ENCODE data around the gene PROK1. TPM values are rescaled to one million over a fixed set of nuclear protein-coding genes. Genes with fewer than 3 reads are reported as not detected.

PROK1 gene
- total and polyA plus RNA-seq, 2 of the 13 experiments (the other 11 are each of a cell fraction or from before 2014, with no cell fraction given), result 0.07 TPM; not detected in 1

DNA sequence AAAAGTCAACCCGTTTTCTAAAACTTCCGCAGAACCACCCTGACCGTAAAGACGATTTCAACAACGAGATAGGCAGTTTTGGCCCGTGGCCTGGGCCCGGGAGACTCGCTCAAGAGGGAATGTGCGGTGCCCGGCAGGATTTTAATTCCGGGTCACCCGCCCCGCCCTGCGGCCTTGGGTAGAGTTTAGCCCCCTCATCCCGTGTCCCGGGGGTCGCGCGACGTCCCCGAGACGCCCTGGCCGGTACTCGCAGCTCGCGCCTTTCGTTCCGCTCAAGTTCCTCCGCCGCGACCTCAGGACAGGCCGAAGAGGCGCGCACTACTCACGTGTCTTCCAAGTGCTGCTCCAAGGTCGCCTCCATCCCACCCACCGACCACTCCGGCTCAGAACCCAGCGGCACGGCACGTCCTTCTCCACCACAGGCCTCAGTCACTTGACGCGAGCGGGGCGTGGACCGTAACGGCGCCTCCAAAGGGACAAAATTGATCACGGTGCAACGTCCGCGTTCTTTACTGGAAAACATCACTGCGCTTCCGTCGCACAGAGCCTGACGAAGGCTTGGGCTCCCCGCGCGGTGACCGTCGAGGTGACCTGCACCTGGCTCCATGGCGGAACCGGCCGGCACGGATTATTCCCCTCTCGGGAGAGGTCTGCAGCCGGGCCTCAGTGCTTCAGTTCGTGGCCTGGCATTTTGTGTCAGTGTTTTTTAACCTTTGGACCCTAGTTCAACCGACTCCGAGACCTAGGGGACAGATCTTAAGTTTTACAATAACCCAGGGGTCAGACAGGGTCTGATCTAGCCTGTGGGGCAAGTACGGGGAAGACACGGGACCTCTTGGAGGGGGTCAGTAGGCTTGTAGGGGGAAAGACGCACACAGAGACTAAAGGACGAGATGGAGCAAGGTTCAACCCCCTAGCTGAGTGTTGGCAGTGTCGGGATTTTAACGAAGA lies 43.4 kb upstream of the PROK1 start, which contains the start of gene LAMTOR5 (continued):
- TF ChIP-seq, protein P1, sequence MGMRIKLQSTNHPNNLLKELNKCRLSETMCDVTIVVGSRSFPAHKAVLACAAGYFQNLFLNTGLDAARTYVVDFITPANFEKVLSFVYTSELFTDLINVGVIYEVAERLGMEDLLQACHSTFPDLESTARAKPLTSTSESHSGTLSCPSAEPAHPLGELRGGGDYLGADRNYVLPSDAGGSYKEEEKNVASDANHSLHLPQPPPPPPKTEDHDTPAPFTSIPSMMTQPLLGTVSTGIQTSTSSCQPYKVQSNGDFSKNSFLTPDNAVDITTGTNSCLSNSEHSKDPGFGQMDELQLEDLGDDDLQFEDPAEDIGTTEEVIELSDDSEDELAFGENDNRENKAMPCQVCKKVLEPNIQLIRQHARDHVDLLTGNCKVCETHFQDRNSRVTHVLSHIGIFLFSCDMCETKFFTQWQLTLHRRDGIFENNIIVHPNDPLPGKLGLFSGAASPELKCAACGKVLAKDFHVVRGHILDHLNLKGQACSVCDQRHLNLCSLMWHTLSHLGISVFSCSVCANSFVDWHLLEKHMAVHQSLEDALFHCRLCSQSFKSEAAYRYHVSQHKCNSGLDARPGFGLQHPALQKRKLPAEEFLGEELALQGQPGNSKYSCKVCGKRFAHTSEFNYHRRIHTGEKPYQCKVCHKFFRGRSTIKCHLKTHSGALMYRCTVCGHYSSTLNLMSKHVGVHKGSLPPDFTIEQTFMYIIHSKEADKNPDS (CRISPR knock-in tag; IDR thresholded peaks at IDR 0.05), result no peak
- TF ChIP-seq SP1 (IDR thresholded peaks at IDR 0.05) (no peak), SP1 (CRISPR knock-in tag; IDR thresholded peaks at IDR 0.05) (peak; percentile 90), ZNF235 (CRISPR knock-in tag; IDR thresholded peaks at IDR 0.05; ENCODE audit: borderline replicate concordance) (no peak), ZNF703 (CRISPR knock-in tag; IDR thresholded peaks at IDR 0.05; ENCODE audit: borderline replicate concordance) (peak; percentile 61; the same call in 1 of the 2 replicates), ZNF768 (CRISPR knock-in tag; IDR thresholded peaks at IDR 0.05) (peak; percentile 71; the same call in 1 of the 2 replicates), ZNF674 (CRISPR knock-in tag; IDR thresholded peaks at IDR 0.05; ENCODE audit: low read depth) (0 out of 2 replicates have a peak, but pooled peaks have one; percentile 52), ZNF761 (CRISPR knock-in tag; conservative IDR thresholded peaks at IDR 0.05) (peak; percentile 90), ZZZ3 (CRISPR knock-in tag; IDR thresholded peaks at IDR 0.05; ENCODE audit: borderline replicate concordance) (peak; percentile 99), RFXAP (CRISPR knock-in tag; IDR thresholded peaks at IDR 0.05; ENCODE audit: borderline replicate concordance) (peak; percentile 90), MXI1 (IDR thresholded peaks at IDR 0.05; ENCODE audit: borderline replicate concordance, low read depth, low read length) (peak; percentile 86; the same call in 2 of the 3 replicates), HOXA5 (CRISPR knock-in tag; IDR thresholded peaks at IDR 0.05) (peak; percentile 94; the same call in 1 of the 2 replicates)
- TF ChIP-seq, protein P2, sequence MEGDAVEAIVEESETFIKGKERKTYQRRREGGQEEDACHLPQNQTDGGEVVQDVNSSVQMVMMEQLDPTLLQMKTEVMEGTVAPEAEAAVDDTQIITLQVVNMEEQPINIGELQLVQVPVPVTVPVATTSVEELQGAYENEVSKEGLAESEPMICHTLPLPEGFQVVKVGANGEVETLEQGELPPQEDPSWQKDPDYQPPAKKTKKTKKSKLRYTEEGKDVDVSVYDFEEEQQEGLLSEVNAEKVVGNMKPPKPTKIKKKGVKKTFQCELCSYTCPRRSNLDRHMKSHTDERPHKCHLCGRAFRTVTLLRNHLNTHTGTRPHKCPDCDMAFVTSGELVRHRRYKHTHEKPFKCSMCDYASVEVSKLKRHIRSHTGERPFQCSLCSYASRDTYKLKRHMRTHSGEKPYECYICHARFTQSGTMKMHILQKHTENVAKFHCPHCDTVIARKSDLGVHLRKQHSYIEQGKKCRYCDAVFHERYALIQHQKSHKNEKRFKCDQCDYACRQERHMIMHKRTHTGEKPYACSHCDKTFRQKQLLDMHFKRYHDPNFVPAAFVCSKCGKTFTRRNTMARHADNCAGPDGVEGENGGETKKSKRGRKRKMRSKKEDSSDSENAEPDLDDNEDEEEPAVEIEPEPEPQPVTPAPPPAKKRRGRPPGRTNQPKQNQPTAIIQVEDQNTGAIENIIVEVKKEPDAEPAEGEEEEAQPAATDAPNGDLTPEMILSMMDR (CRISPR knock-in tag; IDR thresholded peaks at IDR 0.05), result peak; percentile 37
- TF ChIP-seq, protein P3, sequence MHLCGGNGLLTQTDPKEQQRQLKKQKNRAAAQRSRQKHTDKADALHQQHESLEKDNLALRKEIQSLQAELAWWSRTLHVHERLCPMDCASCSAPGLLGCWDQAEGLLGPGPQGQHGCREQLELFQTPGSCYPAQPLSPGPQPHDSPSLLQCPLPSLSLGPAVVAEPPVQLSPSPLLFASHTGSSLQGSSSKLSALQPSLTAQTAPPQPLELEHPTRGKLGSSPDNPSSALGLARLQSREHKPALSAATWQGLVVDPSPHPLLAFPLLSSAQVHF (CRISPR knock-in tag; IDR thresholded peaks at IDR 0.05), result peak; percentile 80
- TF ChIP-seq, protein P4, sequence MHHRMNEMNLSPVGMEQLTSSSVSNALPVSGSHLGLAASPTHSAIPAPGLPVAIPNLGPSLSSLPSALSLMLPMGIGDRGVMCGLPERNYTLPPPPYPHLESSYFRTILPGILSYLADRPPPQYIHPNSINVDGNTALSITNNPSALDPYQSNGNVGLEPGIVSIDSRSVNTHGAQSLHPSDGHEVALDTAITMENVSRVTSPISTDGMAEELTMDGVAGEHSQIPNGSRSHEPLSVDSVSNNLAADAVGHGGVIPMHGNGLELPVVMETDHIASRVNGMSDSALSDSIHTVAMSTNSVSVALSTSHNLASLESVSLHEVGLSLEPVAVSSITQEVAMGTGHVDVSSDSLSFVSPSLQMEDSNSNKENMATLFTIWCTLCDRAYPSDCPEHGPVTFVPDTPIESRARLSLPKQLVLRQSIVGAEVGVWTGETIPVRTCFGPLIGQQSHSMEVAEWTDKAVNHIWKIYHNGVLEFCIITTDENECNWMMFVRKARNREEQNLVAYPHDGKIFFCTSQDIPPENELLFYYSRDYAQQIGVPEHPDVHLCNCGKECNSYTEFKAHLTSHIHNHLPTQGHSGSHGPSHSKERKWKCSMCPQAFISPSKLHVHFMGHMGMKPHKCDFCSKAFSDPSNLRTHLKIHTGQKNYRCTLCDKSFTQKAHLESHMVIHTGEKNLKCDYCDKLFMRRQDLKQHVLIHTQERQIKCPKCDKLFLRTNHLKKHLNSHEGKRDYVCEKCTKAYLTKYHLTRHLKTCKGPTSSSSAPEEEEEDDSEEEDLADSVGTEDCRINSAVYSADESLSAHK (CRISPR knock-in tag; IDR thresholded peaks at IDR 0.05; ENCODE audit: borderline replicate concordance), result no peak
- TF ChIP-seq, protein P5, sequence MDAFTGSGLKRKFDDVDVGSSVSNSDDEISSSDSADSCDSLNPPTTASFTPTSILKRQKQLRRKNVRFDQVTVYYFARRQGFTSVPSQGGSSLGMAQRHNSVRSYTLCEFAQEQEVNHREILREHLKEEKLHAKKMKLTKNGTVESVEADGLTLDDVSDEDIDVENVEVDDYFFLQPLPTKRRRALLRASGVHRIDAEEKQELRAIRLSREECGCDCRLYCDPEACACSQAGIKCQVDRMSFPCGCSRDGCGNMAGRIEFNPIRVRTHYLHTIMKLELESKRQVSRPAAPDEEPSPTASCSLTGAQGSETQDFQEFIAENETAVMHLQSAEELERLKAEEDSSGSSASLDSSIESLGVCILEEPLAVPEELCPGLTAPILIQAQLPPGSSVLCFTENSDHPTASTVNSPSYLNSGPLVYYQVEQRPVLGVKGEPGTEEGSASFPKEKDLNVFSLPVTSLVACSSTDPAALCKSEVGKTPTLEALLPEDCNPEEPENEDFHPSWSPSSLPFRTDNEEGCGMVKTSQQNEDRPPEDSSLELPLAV (CRISPR knock-in tag; conservative IDR thresholded peaks at IDR 0.05; ENCODE audit: low read depth), result no peak
- TF ChIP-seq, protein P6, sequence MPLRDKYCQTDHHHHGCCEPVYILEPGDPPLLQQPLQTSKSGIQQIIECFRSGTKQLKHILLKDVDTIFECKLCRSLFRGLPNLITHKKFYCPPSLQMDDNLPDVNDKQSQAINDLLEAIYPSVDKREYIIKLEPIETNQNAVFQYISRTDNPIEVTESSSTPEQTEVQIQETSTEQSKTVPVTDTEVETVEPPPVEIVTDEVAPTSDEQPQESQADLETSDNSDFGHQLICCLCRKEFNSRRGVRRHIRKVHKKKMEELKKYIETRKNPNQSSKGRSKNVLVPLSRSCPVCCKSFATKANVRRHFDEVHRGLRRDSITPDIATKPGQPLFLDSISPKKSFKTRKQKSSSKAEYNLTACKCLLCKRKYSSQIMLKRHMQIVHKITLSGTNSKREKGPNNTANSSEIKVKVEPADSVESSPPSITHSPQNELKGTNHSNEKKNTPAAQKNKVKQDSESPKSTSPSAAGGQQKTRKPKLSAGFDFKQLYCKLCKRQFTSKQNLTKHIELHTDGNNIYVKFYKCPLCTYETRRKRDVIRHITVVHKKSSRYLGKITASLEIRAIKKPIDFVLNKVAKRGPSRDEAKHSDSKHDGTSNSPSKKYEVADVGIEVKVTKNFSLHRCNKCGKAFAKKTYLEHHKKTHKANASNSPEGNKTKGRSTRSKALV (CRISPR knock-in tag; IDR thresholded peaks at IDR 0.05), result peak; percentile 64; the same call in 1 of the 2 replicates
